Progenitor cell of endocrine pancreas (in vitro differentiated cells): ENCODE results near the gene CCDC92. TPM values are rescaled to one million over a fixed set of nuclear protein-coding genes. Genes with fewer than 3 reads are reported as not detected.
A peak's percentile ranks its signal among the peaks of the same experiment; 100 is the strongest.

ENCODE experiments used
- DNase-seq: peaks from one replicate; pipeline ENCODE4 v3.0.0; 2021; ENCODE audit warnings: low spot score; ENCODE audit not compliant: unreplicated experiment
- H3K27ac Mint-ChIP-seq: 2 replicates; pipeline ENCODE4 v1.8.0; 2021; ENCODE audit warnings: mild to moderate bottlenecking, moderate library complexity, mixed read lengths
- H3K27me3 Mint-ChIP-seq: 2 replicates; pipeline ENCODE4 v1.8.0; 2021; ENCODE audit warnings: mixed read lengths
- H3K36me3 Mint-ChIP-seq: 2 replicates; pipeline ENCODE4 v1.8.0; 2022; ENCODE audit warnings: mixed read lengths; ENCODE audit not compliant: insufficient read depth
- H3K4me1 Mint-ChIP-seq: 2 replicates; pipeline ENCODE4 v1.8.0; 2021; ENCODE audit warnings: low read depth, mixed read lengths
- H3K4me3 Mint-ChIP-seq: 2 replicates; pipeline ENCODE4 v1.8.0; 2021; ENCODE audit warnings: low read depth, mild to moderate bottlenecking, moderate library complexity, mixed read lengths
- H3K9me3 Mint-ChIP-seq: 2 replicates; pipeline ENCODE4 v1.8.0; 2021; ENCODE audit warnings: low read depth, mixed read lengths
- CTCF ChIP-seq: fragments of 200-600 bp; sonication (generic); IDR thresholded peaks from one replicate; pipeline ENCODE4 v1.5.0; 2021; ENCODE audit warnings: antibody characterized with exemption, mild to moderate bottlenecking; ENCODE audit not compliant: unreplicated experiment
- total RNA-seq: library from RNA; stranded (reverse); gene quantifications from 2 replicates; pipeline ENCODE4 v1.2.1, GENCODE V29; 2021

CCDC92 gene
- total RNA-seq, 1 donor from 2014 or later: 59.1 TPM

GRCh38 chr12:123952037-123952436 is 20.6 kb downstream of the CCDC92 start:
- no peak for DNase-seq
- H3K27ac Mint-ChIP-seq: no peak overlapping the region
- no peaks in the 10 kb centered on the region for H3K27me3 Mint-ChIP-seq
- TF ChIP-seq CTCF: no peak
- peaks cover 27% of the 10 kb centered on the region for H3K36me3 Mint-ChIP-seq
- peaks cover 8% of the 10 kb centered on the region for H3K9me3 Mint-ChIP-seq
- H3K4me1 Mint-ChIP-seq: peaks cover 1% of the 10 kb centered on the region
- no peak overlapping the region for H3K4me3 Mint-ChIP-seq

- H3K27me3 Mint-ChIP-seq: no peaks in the 10 kb centered on the region
- H3K9me3 Mint-ChIP-seq: peaks cover 8% of the 10 kb centered on the region
- peaks cover 1% of the 10 kb centered on the region for H3K4me1 Mint-ChIP-seq
- no peak for TF ChIP-seq CTCF
- peak overlapping the region; percentile 44 for H3K27ac Mint-ChIP-seq
- DNase-seq: no peak
- peaks cover 27% of the 10 kb centered on the region for H3K36me3 Mint-ChIP-seq
- H3K4me3 Mint-ChIP-seq: no peak overlapping the region
Observed at GRCh38 chr12:123951467-123951866, 21.2 kb downstream of the CCDC92 start.

- H3K27ac Mint-ChIP-seq: no peak overlapping the region
- no peak overlapping the region for H3K4me3 Mint-ChIP-seq
- peaks cover 1% of the 10 kb centered on the region for H3K4me1 Mint-ChIP-seq
- peaks cover 31% of the 10 kb centered on the region for H3K36me3 Mint-ChIP-seq
- H3K27me3 Mint-ChIP-seq: no peaks in the 10 kb centered on the region
- no peak for DNase-seq
- H3K9me3 Mint-ChIP-seq: peaks cover 8% of the 10 kb centered on the region
- no peak for TF ChIP-seq CTCF
Observed at GRCh38 chr12:123950476-123951349, 21.9 kb downstream of the CCDC92 start.

GRCh38 chr12:123949770-123950165 is 22.9 kb downstream of the CCDC92 start:
- Mint-ChIP-seq H3K4me3 (no peak overlapping the region), H3K9me3 (peaks cover 8% of the 10 kb centered on the region), H3K27ac (no peak overlapping the region), H3K27me3 (no peaks in the 10 kb centered on the region), H3K36me3 (peaks cover 33% of the 10 kb centered on the region), H3K4me1 (peaks cover 1% of the 10 kb centered on the region)
- TF ChIP-seq CTCF: no peak
- DNase-seq: no peak

GRCh38 chr12:123948796-123949769 is 23.5 kb downstream of the CCDC92 start:
- TF ChIP-seq CTCF: no peak
- peaks cover 1% of the 10 kb centered on the region for H3K4me1 Mint-ChIP-seq
- peaks cover 8% of the 10 kb centered on the region for H3K9me3 Mint-ChIP-seq

More at GRCh38 chr12:123948796-123949769, 23.5 kb downstream of the CCDC92 start:
- Mint-ChIP-seq H3K27me3 (no peaks in the 10 kb centered on the region), H3K4me3 (no peak overlapping the region), H3K36me3 (peaks cover 37% of the 10 kb centered on the region), H3K27ac (no peak overlapping the region)
- no peak for DNase-seq
